GM12878 (cell line): ENCODE data around the gene ARL14. TPM values are rescaled to one million over a fixed set of nuclear protein-coding genes. Genes with fewer than 3 reads are reported as not detected.

Source experiments
- ATAC-seq: fragments of 200-7000 bp; cut with Tn5 transposase; 3 replicates; pipeline ENCODE4 v1.9.1; 2020; ENCODE audit warnings: mild to moderate bottlenecking, moderate library complexity
- BruUV-seq: library from RNA; stranded (reverse); fragments of 400-500 nt; replicated peaks from 2 replicates; lab custom pipeline; 2021; lab: Mats Ljungman, UMichigan
- CTCF ChIA-PET: fragments of 300-600 bp; sonication (Branson Sonifier 250); formaldehyde crosslinking; extraction: SDS; loops from one replicate; lab custom pipeline; 2021; ENCODE audit warnings: inconsistent platforms; lab: Yijun Ruan, JAX
- POLR2A ChIA-PET: fragments of 350-600 bp; formaldehyde crosslinking; extraction: SDS; loops from one replicate; lab custom pipeline; 2021; ENCODE audit warnings: inconsistent platforms; lab: Charles Lee
- RAD21 ChIA-PET: fragments of 300-600 bp; sonication (Branson Sonifier 250); formaldehyde crosslinking; loops from one replicate; lab custom pipeline; 2023; ENCODE audit warnings: antibody characterized with exemption; ENCODE audit not compliant: unreplicated experiment; lab: Charles Lee
- SMC1A ChIA-PET: fragments of 300-600 bp; sonication (Branson Sonifier 250); formaldehyde crosslinking; loops from one replicate; lab custom pipeline; 2023; ENCODE audit not compliant: unreplicated experiment, uncharacterized antibody; lab: Charles Lee
- DNase-seq: peaks from one replicate; pipeline ENCODE4 v3.0.0-alpha.2; 2011; ENCODE audit warnings: low read depth, low spot score
- FAIRE-seq: peaks from 3 replicates; lab custom pipeline; 2011; peaks lifted over from hg19 to GRCh38; lab: Jason Lieb, UNC
- H2AFZ ChIP-seq: 2 replicates; pipeline ENCODE4 v1.6.0; 2011; ENCODE audit warnings: low read depth, low read length, control low read depth; ENCODE audit not compliant: control insufficient read depth
- H3K27ac ChIP-seq: 2 replicates; pipeline ENCODE4 v1.5.1; 2011; ENCODE audit warnings: control low read depth; ENCODE audit not compliant: control insufficient read depth, insufficient read depth
- H3K27me3 ChIP-seq, 2 experiments: replicated peaks in 1 of 2; 2 replicates each; pipeline versions ENCODE4 v1.6.0 to v1.6.1; 2011; ENCODE audit warnings: low read length in 1 of 2; ENCODE audit not compliant: control insufficient read depth in 2 of 2, insufficient read depth in 2 of 2
- H3K36me3 ChIP-seq, 2 experiments: 2 replicates each; pipeline ENCODE4 v1.5.1; 2011; ENCODE audit warnings: low read length in 1 of 2; ENCODE audit not compliant: control insufficient read depth in 2 of 2, insufficient read depth in 2 of 2
- H3K4me1 ChIP-seq: 2 replicates; pipeline ENCODE4 v1.6.1; 2011; ENCODE audit warnings: mild to moderate bottlenecking, low read length, moderate library complexity, mixed read lengths; ENCODE audit not compliant: control insufficient read depth, insufficient read depth
- H3K4me2 ChIP-seq: 2 replicates; pipeline ENCODE4 v1.6.0; 2011; ENCODE audit warnings: control low read depth; ENCODE audit not compliant: control insufficient read depth, insufficient read depth
- H3K4me3 ChIP-seq: fragments of 200-600 bp; sonication (generic); 2 replicates; pipeline ENCODE4 v1.5.1; 2016
- H3K79me2 ChIP-seq: 2 replicates; pipeline ENCODE4 v1.6.0; 2011; ENCODE audit warnings: low read length; ENCODE audit not compliant: control insufficient read depth, insufficient read depth
- H3K9ac ChIP-seq: 2 replicates; pipeline ENCODE4 v1.8.0; 2011; ENCODE audit warnings: low read length, control low read depth, mixed read lengths; ENCODE audit not compliant: control insufficient read depth, insufficient read depth
- H3K9me3 ChIP-seq: replicated peaks from 3 replicates; pipeline ENCODE4 v1.5.1; 2011; ENCODE audit warnings: mild to moderate bottlenecking, low read length; ENCODE audit not compliant: control insufficient read depth, insufficient read depth
- H4K20me1 ChIP-seq: 2 replicates; pipeline ENCODE4 v1.6.0; 2011; ENCODE audit not compliant: control insufficient read depth, insufficient read depth
- CHD2 ChIP-seq: IDR thresholded peaks from 2 replicates; pipeline ENCODE4 v1.6.1; 2011; ENCODE audit warnings: low read depth, low read length, improper control_type of control experiment, borderline replicate concordance
- EED ChIP-seq: sonication (generic); IDR thresholded peaks from 2 replicates; pipeline ENCODE4 v1.6.1; 2016; ENCODE audit warnings: antibody characterized with exemption, low read depth
- MTA2 ChIP-seq: fragments of 450-650 bp; IDR thresholded peaks from 2 replicates; pipeline ENCODE4 v1.6.1; 2016; ENCODE audit warnings: low read depth, mild to moderate bottlenecking, moderate library complexity
- SPI1 ChIP-seq: IDR thresholded peaks from 2 replicates; pipeline ENCODE4 v1.6.1; 2011; ENCODE audit warnings: low read depth, mild to moderate bottlenecking, low read length, moderate library complexity, borderline replicate concordance; ENCODE audit not compliant: insufficient read depth
- ZBTB33 ChIP-seq: fragments of 450-650 bp; IDR thresholded peaks from 2 replicates; pipeline ENCODE4 v1.6.1; 2017; ENCODE audit warnings: mild to moderate bottlenecking
- ZNF207 ChIP-seq: fragments of 450-650 bp; IDR thresholded peaks from 2 replicates; pipeline ENCODE4 v1.6.1; 2014; ENCODE audit warnings: antibody characterized with exemption, mild to moderate bottlenecking, borderline replicate concordance
- WGBS: methylation state at CpG from one replicate; pipeline ENCODE4 v1.1.6; 2016; ENCODE audit warnings: low lambda C conversion rate; ENCODE audit not compliant: insufficient replicate concordance, insufficient coverage; ENCODE audit errors: missing lambda C conversion rate; 5-methylcytosine and 5-hydroxymethylcytosine counted together
- in situ Hi-C: fragments of 300-500 bp; cut with MboI; formaldehyde crosslinking; loops from 9 replicates; pipeline ENCODE4 v1.14.3; 2018; ENCODE audit warnings: mixed read lengths
- intact Hi-C: fragments of 100-400 bp; cut with micrococcal nuclease; formaldehyde crosslinking; loops from one replicate; pipeline ENCODE4 v1.14.2; 2022; ENCODE audit not compliant: unreplicated experiment
- polyA plus RNA-seq, 11 experiments: library from polyadenylated mRNA; depleted of rRNA in 4 of 11; unstranded in 6 of 11; stranded (reverse) in 5 of 11; fragments of >200 nt; fragmentation: Nextera tagmentation in 4 of 11; fragmentation: Illumina TruSeq in 1 of 11; extraction: Ambion mirVana in 4 of 11; extraction: Trizol in 1 of 11; gene quantifications; 1 replicate in 1 of 11; 2 replicates in 10 of 11; pipeline versions ENCODE4 v1.2.1 to v1.2.3, GENCODE V29; 2011 to 2016; ENCODE audit warnings: inconsistent platforms in 2 of 11, missing spikeins in 2 of 11, low read depth in 1 of 11
- total RNA-seq, 4 experiments: library from RNA; depleted of rRNA in 3 of 4; stranded (reverse); fragments of >200 nt in 3 of 4; fragmentation: Illumina TruSeq in 1 of 4; extraction: Trizol in 1 of 4; gene quantifications; 2 replicates each; pipeline versions ENCODE4 v1.2.1 to v1.2.3, GENCODE V29; 2013 to 2021
- TF ChIP-seq, protein P1 (sequence below), 3 experiments: IDR thresholded peaks in 2 of 3; conservative IDR thresholded peaks in 1 of 3; 2 replicates each; pipeline ENCODE4 v1.5.1; 2011; ENCODE audit warnings: low read depth in 3 of 3, low read length in 3 of 3, mild to moderate bottlenecking in 3 of 3, control low read depth in 2 of 3, moderate library complexity in 2 of 3, inconsistent platforms in 1 of 3, mixed read lengths in 1 of 3; ENCODE audit not compliant: control insufficient read depth in 2 of 3, insufficient read depth in 1 of 3; ENCODE audit errors: extremely low read depth in 1 of 3
- TF ChIP-seq, protein P2 (sequence below): fragments of 450-650 bp; IDR thresholded peaks from 2 replicates; pipeline ENCODE4 v1.6.1; 2016; ENCODE audit warnings: mild to moderate bottlenecking

The ARL14 gene
- total and polyA plus RNA-seq, 10 of the 15 experiments (the other 5 are each of a cell fraction or from before 2014, with no cell fraction given) = 0.04 to 0.18 TPM; not detected in 8

DNA sequence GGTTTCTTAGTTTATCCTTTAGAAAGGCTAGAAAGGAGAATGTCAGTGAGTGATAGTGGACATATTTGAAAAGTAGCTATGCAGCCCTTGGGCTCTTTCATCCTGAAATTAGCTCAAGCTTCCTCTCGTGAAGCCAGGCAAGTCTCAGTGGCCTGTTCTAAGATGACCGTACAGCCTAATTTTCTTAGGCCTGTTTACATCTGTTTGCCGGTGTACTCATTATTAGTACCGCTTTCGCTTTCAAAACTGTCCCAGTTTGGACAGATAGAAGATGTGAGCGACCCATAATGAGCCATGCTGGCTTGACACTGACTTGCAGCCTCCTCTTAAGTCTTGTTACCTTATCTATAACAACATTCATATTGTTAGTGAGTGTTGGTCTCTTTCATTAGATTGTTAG lies 5.7 kb upstream of the ARL14 start (continued):
- 0 out of 2 replicates have a peak, but pooled peaks have one; percentile 29 for TF ChIP-seq ZNF207
- TF ChIP-seq SPI1 = no peak
- TF ChIP-seq, protein P1, sequence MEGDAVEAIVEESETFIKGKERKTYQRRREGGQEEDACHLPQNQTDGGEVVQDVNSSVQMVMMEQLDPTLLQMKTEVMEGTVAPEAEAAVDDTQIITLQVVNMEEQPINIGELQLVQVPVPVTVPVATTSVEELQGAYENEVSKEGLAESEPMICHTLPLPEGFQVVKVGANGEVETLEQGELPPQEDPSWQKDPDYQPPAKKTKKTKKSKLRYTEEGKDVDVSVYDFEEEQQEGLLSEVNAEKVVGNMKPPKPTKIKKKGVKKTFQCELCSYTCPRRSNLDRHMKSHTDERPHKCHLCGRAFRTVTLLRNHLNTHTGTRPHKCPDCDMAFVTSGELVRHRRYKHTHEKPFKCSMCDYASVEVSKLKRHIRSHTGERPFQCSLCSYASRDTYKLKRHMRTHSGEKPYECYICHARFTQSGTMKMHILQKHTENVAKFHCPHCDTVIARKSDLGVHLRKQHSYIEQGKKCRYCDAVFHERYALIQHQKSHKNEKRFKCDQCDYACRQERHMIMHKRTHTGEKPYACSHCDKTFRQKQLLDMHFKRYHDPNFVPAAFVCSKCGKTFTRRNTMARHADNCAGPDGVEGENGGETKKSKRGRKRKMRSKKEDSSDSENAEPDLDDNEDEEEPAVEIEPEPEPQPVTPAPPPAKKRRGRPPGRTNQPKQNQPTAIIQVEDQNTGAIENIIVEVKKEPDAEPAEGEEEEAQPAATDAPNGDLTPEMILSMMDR (IDR thresholded peaks at IDR 0.05 in 2 of 3, conservative IDR thresholded peaks at IDR 0.05 in 1 of 3; ENCODE audit: control insufficient read depth in 2 of 3, extremely low read depth in 1 of 3, insufficient read depth in 1 of 3, low read depth in 3 of 3, low read length in 3 of 3) = peak in 2 of 3 experiments; percentile 12 to 19; a peak in 2 of 6 replicates

DNA sequence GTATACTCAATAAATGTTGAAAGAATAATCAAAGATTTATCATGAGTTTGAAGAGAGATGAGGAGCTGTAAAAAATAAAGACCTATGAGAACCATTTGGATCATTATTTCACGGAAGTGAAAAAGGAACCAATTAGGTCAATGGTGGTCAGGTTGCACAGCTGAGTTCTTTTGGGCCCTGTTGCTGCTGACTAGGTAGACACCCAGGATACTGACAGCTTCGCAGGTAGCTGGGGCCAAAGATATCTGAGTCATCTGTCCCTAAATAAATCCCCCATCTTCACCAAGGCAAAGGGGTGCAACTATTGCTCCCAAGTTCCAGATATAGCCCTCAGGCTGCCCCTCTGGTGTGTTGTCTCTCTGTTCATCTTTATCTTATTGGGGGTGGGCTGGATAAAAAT lies 5.0 kb upstream of the ARL14 start:
- Histone ChIP-seq H3K79me2 (no peaks in the 10 kb centered on the region), H3K4me1 (peaks cover 4% of the 10 kb centered on the region)
- intact Hi-C loops (loop anchor here (1.0 to 5.0 kb wide), 2 partner anchors 107 to 225 kb away; partner anchors contain the start of genes KPNA4 and TRIM59), in situ Hi-C loops (no loop called here)
- peak; percentile 61 for ATAC-seq
- POLR2A ChIA-PET = no interaction called here
- TF ChIP-seq CHD2 = no peak
- TF ChIP-seq, protein P2, sequence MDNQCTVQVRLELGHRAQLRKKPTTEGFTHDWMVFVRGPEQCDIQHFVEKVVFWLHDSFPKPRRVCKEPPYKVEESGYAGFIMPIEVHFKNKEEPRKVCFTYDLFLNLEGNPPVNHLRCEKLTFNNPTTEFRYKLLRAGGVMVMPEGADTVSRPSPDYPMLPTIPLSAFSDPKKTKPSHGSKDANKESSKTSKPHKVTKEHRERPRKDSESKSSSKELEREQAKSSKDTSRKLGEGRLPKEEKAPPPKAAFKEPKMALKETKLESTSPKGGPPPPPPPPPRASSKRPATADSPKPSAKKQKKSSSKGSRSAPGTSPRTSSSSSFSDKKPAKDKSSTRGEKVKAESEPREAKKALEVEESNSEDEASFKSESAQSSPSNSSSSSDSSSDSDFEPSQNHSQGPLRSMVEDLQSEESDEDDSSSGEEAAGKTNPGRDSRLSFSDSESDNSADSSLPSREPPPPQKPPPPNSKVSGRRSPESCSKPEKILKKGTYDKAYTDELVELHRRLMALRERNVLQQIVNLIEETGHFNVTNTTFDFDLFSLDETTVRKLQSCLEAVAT = no peak
- TF ChIP-seq MTA2 = no peak
- TF ChIP-seq EED = no peak
- no peak for TF ChIP-seq ZBTB33
- TF ChIP-seq SPI1 = peak; percentile 10; the same call in 1 of the 2 replicates
- TF ChIP-seq, all 136 proteins: peak for 1
- RAD21 ChIA-PET = interaction anchor here (0.8 kb wide), 1 partner anchor 98 kb away, joined by 3 read pairs; no protein-coding TSS in a partner anchor
- no peak overlapping the region for H3K27ac ChIP-seq
- SMC1A ChIA-PET = interaction anchor here (0.8 to 1.5 kb wide), 5 partner anchors 8 to 379 kb away, joined by 3 to 5 read pairs (median 3); no protein-coding TSS in a partner anchor
- WGBS = 92% methylated on average over 2 of the region's 2 CpGs
- H3K4me3 ChIP-seq = no peak overlapping the region
- BruUV-seq = no TSS peak
- no peak overlapping the region for H3K9ac ChIP-seq
- no peak overlapping the region for H3K4me2 ChIP-seq
- H3K9me3 ChIP-seq = no peaks in the 10 kb centered on the region
- FAIRE-seq (no peak), DNase-seq (no peak)
- no peaks in the 10 kb centered on the region for H3K27me3 ChIP-seq
- CTCF ChIA-PET = interaction anchor here (0.6 to 3.5 kb wide), 5 partner anchors 15 to 472 kb away, joined by 3 to 16 read pairs (median 3); no protein-coding TSS in a partner anchor
- H4K20me1 ChIP-seq = no peaks in the 10 kb centered on the region
- H3K36me3 ChIP-seq = no peaks in the 10 kb centered on the region
- H2AFZ ChIP-seq = no peak overlapping the region
